ENCODE data around the gene OIT3.
A peak's percentile ranks its signal among the peaks of the same experiment; 100 is the strongest.
"Not testable (repeated sequence)": the region's sequence is repeated elsewhere in the genome, so short reads cannot be mapped to it uniquely, and the experiment has no call there.

Gene OIT3

DNA sequence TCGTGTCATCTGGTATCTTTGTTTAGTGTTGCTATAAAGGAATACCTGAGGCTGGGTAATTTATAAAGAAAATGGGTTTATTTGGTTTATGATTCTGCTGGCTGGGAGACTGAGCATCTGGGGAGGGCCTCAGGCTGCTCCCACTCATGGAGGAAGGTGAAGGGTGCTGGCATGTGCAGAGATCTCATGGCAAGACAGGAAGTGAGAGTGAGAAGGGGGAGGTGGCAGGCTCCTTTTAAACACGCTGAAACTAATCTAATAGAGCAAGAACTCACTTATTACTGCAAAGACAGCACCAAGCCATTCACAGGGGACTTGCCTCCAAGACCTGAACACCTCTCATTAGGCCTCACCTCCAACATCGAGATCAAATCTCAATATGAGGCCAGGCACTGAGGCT, 11.3 kb downstream of the OIT3 start:
- peak in 1 of 3 donors; percentile 3 for DNase-seq

DNA sequence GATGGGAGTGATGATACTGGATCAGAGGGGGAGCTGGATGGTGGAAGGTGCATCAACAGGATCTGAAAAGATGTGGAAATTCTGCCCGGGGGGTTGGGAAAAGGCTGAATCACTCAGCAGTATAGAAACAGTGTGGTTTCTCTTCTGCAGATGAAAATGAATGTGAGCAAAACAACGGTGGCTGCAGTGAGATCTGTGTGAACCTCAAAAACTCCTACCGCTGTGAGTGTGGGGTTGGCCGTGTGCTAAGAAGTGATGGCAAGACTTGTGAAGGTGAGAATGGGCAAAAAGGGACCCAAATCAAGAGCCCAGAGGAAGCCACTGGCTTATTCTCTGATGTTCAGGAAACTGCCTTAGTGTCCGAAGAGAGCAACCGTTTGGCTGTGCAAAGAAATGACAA, 12.9 kb downstream of the OIT3 start:
- no peak for DNase-seq

DNA sequence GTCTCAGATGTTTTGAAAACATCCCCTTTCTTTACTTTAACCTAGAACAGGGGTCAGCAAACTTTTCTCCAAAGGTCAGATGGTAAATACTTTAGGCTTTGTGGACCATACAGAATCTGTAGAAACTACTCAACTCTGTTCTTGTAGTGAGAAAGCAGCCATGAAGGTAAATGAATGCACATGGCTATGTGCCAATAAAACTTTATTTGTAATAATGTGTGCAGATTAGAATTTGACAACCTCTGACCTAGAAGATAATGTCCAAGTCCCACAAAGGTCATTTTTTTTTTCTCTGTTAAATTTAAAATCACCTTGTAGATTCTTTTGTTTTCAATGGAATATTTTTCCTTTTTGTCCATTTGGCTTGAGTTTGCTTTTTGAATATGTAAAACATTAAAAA, 17.2 kb downstream of the OIT3 start:
- no peak for DNase-seq

DNA sequence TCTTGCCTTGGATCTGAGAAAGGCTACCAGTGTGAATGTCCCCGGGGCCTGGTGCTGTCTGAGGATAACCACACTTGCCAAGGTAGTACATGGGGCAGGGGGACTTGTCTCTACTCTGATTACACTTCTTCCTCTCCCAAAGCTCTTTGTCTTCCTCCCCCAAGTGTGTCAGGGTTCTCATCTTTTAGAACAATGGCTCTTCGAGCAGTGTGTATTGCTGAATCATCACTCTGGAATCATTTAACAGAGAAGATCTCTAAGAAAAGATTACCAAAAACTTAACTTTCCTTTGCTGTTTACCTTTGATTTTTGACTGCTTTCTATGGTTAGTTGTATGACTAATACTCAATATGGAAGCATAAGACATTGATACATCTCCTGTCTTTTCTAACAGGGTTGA, 18.2 kb downstream of the OIT3 start:
- no peak for DNase-seq

DNA sequence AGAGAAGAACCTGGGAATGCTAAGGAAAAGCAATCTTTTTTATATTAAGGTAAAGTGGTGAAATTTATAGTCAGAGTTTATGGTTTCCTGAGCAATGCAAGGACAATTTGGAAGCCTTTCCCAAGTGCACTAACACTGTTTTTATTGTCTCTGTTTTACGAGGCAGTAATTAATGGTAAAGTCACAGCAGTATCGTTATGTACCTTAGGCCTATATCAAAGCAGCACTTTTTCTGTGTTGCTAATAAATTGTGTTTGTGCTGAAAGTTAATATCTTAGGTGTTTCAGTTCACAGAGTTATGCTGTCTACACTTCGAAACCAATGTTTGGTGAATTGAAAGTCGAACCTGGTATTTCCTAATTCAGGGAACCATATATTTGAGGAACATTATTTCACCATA, 19.2 kb downstream of the OIT3 start:
- no peak for DNase-seq

DNA sequence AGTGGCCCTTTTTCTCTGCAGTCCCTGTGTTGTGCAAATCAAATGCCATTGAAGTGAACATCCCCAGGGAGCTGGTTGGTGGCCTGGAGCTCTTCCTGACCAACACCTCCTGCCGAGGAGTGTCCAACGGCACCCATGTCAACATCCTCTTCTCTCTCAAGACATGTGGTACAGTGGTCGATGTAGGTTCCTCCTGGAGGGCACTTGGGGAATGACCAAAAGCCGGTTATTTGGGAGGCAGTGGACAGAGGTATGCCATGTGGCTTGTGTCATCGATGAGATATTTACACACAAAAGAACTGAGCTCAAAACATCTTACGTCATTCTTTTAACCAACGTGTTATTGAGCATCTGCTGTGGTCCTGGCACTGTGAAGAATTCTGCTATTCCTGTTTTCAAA, 19.7 kb downstream of the OIT3 start:
- DNase-seq, result no peak

DNA sequence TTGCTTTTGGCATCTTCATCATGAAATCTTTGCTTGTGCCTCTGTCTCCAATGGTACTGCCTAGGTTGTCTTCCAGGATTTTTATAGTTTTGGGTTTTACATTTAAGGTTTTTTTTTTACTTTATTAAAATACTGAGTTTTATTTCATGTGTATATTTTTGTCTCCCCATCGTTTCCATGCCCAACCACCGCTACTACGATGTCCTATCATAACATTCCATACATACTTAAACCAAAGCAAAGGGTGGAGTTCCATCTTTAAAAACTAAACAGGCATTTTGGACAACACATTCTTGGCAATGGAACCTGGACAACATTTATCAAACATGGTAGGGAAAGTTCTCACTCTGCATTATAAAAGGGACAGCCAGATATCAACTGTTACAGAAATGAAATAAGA, 23.7 kb downstream of the OIT3 start:
- not testable (repeated sequence) for DNase-seq

DNA sequence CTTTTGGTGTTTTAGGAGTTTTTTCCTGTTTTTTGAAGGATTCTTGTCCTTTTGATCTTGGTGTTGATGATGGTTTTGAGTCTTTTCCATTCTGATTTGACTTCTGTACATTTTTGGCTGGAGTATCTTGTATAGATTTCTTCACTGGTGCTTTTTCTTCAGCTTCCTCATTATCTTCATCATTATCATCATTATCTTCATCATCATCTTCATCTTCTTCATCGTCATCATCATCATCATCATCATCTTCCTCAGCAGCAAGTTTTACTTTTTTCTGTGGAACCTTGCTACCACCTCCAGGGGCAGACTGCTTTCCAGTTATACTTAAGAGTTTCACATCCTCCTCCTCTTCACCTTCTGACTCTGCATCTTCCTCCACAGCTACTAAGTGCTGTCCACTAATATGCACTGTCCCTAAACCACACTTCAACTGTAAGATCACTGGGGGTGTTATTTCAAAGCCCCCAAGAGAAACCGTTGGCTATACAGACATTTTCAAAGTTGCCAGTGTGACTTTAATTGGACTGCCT, 24.3 kb downstream of the OIT3 start:
- DNase-seq, result not testable (repeated sequence)

DNA sequence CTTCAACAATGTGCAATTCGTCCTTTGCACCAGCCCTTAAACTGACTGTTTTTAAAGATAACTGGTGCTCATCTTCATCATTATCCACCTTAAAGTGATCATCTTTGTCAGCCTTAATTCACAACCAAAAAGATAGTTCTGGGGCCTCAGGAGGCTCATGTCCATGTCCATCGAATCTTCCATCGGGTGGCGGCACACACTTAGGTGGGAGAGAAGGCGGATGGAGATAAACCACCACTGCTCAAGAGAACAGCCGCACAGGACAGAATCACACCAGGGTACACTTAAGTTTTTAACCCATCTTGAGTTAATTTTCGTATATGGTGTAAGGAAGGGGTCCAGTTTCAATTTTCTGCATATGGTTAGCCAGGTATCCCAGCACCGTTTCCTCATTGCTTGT, 24.8 kb downstream of the OIT3 start:
- DNase-seq, result no peak

DNA sequence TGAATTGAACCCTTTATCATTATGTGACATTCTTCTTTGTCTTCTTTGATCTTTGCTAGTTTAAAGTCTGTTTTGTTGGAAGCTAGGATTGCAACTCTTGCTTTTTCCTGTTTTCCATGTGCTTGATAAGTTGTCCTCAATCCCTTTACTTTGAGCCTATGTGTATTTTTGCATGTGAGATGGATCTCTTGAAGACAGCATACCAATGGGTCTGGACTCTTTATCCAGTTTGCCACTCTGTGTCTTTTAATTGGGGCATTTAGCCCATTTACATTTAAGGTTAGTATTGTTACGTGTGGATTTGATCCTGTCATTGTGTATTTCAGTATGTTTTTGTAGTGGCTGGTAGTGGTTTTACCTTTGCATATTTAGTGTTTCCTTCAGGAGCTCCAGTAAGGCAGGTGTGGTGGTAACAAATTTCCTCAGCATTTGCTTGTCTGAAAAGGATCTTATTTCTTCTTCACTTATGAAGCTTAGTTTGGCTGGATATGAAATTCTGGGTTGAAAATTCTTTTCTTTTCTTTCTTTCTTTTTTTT, 27.7 kb downstream of the OIT3 start:
- DNase-seq, result not testable (repeated sequence)

DNA sequence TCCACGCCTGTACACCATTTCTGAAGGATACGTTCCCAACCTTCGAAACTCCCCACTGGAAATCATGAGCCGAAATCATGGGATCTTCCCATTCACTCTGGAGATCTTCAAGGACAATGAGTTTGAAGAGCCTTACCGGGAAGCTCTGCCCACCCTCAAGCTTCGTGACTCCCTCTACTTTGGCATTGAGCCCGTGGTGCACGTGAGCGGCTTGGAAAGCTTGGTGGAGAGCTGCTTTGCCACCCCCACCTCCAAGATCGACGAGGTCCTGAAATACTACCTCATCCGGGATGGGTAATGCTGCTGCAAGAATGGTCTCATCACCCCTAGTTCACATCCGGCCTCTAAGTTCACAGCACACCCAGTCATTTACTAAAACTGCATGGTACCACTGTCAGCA, 30.8 kb downstream of the OIT3 start:
- no peak for DNase-seq

DNA sequence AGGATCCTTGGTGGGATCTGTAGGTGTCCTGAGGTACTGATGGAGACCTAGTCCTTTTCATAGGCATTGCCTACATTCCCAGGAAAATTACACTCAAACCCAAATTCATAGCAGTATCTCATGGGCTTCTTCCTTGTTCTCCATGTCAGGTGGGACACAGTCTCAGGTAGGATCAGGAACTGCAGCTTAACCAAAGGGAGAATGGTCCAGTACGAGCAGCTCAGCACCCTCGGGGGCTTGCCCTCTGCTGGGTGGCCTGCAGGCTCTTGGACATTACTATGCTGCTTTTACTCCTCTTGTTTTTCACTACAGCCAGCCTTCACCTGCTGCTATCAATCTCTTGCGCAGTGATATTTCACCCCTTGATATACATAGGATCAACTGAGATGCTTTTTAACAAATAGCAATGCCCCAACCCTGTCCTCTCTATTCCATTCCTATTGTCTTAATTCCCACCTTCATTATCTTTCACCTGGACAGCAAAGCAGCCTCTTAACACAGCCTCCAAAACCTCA, 32.5 kb downstream of the OIT3 start:
- DNase-seq, result no peak

DNA sequence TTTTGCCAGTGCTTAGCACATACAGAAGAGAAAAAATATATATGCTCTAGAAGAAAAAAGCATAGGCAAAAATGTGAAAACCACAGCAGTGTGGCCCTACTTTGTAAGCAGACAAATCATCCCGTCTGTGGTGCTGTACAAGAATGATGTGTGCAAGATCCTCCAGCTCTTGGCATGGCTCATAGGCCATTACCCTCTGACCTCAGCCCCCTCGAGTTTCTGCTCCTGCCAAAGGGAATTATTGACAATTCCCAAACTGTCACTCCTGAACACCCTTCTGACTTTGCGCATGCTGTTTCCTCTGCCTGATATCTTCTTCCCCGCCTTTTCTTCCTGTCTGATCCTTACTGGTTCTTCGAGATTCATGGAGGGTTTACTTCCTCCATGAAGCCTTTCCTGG, 33.9 kb downstream of the OIT3 start:
- DNase-seq, result no peak

DNA sequence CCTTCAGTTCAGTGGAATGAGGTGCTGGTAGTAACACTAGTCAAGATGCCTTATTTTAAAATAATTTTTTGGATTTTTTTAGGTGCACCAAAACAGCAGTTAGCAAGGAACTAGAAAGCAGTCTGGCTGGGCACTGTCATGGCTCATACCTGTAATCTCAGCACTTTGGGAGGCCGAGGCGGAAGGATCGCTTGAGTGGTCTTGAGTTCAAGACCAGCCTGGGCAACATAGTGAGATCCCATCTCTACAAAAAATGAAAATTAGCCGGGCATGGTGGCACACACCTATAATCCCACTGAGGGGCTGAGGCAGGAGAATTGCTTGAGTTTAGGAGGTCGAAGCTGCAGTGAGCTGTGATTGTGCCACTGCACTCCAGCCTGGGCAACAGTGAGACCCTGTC, 35.3 kb downstream of the OIT3 start:
- no peak for DNase-seq

DNA sequence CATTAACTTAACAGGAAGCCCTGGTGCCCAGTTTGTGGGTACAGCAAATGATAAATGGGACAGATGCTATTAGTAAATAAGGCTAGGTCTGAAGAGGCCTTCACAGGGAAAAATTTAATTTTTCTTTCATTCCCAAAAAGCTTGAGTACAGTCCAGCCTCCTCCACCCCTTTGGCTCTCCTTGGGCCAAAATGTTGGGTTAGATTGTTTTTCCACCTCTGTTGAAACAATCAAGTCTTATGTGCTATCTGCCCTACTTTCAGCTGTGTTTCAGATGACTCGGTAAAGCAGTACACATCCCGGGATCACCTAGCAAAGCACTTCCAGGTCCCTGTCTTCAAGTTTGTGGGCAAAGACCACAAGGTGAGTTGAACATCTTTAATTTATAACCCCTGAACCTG, 36.7 kb downstream of the OIT3 start:
- DNase-seq, result no peak

DNA sequence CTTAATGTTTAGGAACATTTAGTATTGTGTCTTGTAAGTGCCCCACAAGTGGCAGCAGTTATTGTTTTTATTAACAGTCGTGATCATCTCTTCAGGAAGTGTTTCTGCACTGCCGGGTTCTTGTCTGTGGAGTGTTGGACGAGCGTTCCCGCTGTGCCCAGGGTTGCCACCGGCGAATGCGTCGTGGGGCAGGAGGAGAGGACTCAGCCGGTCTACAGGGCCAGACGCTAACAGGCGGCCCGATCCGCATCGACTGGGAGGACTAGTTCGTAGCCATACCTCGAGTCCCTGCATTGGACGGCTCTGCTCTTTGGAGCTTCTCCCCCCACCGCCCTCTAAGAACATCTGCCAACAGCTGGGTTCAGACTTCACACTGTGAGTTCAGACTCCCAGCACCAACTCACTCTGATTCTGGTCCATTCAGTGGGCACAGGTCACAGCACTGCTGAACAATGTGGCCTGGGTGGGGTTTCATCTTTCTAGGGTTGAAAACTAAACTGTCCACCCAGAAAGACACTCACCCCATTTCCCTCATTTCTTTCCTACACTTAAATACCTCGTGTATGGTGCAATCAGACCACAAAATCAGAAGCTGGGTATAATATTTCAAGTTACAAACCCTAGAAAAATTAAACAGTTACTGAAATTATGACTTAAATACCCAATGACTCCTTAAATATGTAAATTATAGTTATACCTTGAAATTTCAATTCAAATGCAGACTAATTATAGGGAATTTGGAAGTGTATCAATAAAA, 38.9 kb downstream of the OIT3 start:
- no peak for DNase-seq

DNA sequence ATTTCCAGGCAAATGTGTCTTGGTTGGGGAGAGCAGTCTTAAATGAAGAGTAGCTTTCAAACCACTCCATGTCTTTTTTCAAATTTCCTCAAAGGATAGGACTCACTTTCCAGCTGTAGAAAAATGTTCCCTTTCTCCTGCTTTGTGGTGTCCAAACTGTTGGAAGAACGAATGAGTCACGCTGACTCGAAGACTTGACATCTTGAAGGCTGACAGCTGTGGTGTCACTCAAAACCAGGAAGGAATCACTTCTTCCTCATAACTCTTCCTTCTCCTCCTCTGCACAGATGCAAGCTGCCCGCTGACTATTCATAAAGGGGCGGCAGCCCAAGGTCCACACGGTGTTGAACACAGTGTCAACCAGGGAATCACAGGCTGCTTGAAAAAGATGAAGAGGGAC, 41.8 kb downstream of the OIT3 start:
- DNase-seq, result peak; percentile 46 to 60 (median 59)

DNA sequence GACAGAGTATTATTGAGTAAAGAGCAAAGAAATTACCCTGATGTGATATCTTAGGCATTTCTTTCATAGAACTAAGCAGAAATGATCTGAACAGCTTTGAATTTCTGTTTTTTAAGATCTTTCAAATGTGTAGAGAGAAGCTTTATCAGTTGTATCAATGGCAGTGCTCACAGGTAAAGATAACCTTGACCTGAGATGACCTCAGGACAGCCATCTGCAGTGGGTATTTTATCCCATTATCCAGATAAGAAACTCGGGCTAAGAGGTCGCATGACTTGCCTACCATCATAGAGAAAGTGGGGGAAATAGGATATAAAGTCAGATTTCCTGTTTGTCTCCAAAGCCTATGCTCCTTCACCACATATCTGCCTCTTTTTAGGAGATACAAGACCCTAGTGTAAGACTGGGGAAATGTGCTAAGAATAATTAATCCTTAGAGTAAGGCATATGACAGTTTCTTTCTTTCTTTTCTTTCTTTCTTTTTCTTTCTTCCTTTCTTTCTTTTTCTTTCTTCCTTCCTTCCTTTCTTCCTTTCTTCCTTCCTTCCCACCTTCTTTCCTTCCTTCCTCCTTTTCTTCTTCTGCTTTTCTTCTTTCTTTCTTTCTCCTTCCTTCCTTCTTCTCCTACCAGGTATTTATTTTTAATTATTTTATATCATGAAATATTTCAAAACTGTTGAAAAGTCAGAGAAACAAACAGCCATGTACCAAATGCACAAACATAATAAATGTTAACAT, 50.1 kb downstream of the OIT3 start:
- DNase-seq, result no peak

DNA sequence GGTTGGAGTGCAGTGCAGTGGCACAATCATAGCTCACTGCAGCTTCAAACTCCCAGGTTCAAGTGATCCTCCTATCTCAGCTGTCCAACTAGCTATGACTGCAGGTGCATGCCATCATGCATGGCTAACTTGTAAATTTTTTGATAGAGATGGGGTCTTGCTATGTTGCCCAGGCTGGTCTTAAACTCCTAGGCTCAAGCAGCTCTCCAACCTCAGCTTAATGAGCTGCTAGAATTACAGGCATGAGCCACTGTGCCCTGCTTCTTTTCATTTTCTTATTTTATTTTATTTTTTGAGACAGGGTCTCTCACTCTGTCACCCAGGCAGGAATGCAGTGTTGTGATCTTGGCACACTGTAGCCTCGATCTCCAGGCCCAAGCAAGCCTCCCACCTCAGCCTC, 53.4 kb downstream of the OIT3 start:
- no peak for DNase-seq

DNA sequence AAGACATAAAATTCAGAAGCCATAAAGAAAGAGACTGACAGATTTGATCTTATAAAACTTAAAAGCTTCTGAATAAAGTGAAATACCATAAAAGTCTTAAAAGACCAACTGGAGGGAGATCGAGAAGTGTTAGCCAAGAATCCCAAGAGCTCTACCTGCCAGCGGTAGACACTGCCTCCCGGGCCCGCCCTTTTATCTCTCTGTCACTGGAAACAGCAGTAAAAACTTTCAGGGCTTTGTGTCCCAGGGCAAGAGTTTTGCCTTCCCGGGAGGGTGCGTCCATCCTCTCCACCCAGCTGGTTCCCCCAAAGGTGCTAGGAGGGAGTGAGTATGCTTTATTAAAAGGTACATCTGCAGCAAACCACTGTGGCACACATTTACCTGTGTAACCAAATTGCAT, 55.2 kb downstream of the OIT3 start:
- DNase-seq, result no peak

DNA sequence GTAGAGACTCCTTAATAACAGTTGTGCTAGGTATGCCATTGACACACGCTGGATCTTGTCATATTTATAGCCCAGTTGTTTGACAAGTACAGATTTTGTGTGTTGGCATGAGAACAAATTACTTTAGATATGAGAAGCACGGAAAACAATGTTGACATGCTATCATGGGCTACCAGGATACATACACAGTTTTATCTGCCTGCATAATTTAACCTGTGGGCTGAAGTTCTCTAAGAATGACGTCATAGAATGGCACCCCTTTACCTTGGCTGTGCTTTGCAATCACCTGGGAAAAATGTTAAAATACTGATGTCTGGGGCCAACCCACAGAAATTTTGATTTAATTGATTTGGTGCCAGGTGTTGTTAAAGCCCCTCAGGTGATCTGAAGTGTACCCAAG, 58.2 kb downstream of the OIT3 start:
- DNase-seq, result no peak

DNA sequence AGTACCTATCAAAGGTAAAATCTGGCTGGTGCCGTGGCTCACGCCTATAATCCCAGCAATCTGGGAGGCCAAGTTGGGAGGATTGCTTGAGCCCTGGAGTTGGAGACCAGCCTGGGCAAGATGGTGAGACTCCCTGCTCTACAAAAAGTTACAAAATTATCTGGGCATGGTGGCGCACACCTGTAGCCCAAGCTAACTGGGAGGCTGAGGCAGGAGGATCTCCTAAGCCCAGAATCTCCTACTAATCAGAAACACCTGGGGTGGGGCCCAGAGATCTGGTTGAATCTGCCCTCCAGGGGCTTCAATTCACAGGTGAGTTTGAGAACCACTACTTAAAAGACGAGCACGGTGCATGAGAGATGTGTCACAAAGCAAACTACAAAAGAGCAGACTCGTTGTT, 58.6 kb downstream of the OIT3 start:
- no peak for DNase-seq

DNA sequence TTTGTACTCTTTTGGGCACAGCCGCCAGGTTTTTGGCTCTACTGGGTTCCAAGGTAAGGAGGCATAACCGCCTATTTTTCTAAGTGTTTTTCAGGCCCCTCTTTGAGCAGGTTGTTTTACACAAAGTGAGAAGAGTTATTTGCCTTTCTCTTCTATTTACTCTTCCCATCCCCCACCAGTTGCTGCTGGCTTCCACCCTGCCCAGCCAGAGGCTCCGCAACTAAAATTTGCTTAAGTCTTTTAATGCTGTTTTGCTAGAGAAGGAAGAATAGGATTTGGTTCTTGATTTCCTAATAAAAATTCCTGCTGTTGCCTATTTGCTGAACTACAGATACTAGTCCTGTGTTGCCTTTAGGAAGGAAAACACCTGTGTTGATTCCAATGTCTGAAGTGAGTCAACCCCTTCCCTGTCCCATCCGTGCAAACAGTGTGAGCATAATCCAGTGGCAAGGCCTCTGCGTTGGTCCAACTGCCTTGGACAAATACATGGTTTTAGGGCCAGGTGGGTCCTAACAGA, 59.2 kb downstream of the OIT3 start:
- no peak for DNase-seq

DNA sequence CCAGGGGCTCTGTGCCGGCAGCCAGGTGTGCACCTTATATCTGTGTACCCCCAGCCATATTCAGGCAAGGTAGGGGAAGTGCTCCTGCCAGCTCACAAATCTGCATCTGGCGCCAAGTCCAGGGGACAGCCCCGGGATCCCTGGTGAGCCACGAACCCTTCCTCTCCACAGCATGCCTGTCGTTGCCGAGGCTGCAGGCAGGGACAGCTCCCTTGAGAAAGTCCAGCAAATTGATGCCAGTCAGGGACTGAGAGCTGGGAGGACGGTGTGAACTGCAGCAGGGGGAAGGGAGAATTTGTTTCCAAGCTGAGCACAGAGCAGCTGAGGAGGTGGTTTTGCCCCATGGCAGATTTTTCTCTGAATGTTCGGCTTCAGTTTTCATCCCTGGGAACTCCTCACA, 60.1 kb downstream of the OIT3 start:
- no peak for DNase-seq
